GM19099 (cell line): Measurements from ENCODE around the gene PTPRE.

Source experiments
- POLR2A ChIP-seq: IDR thresholded peaks from 3 replicates; pipeline ENCODE4 v1.6.1; 2011; ENCODE audit warnings: low read depth; ENCODE audit not compliant: insufficient read length; ENCODE audit errors: extremely low read depth

PTPRE gene

DNA sequence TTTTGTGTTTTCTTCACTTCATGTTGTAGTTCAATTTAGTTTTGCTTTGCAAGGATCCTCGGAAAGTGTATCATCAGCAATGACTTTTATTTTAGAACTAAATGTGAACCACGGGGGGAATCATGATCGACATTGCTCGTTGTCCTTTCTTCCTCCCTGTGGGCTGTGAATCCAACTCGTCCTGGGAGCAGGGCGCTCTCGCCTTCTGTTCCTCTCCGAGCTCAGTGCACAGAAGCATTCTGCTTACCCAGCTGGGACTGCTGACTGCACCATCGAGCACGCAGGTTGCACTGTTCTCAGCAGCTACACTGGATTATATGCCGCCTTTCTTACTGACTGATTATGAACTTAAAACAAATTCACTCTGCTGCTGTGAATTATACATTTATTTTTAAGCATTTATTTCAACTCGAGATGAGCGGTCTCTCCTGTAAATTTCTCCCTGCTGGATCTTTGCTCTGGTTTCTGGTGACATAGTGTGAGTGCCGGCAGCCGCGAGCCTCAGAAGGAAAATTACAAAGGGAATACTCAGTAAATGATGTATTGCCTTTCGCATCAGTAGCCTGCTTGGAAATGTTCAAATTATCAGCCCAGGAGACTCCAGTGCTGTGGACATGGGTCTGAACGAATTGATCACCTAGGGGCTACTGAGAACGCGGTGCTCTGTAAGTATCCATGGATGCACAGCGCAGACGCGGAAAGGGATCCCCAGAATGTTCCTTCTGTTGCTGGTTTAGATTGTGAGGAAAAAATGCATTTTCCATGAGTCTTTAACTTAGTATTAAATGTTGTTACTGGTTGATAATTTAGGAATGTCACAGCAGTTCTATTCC, 92.6 kb downstream of the PTPRE start:
- no peak for TF ChIP-seq POLR2A

DNA sequence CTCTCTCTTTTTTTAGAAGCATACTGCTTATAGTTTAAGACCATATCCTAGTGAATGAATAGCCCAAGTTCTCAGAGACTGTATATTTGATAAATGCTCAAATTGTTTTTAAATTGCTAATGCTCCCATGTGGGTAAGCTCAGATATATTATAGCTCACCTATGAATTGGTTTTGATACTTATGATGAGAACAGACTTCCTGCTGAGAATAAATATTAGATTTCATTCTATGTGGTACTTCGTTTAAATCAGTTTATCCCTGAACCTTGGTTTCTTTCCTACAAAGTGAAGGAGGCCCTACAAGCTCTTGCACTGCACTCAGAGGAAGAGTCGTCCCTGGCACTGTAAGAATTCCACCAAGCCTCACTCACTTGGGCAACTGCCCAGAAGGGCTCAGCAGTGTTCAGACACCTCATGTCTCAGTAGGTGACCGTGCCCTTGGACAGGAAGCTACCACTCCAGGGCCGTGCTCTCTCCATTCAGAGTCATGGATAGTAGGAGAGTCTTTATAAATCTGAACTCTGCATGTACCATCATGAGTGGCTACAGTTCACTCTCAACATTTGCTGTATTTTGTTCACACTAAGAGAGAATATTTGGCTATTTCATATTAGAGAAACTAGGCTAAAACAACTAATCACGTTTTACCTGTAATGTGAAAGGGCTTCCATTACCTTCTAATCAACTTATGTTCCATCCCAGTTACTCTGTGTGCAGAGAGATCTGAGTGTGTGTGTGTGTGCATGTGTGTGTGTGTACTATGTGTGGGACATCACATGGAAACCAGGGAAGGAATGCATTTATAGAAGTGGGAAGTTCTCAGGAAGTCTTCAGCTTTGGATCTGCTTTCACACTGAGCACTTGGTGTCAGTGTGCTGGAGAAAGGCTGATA, 93.8 kb downstream of the PTPRE start:
- TF ChIP-seq POLR2A: no peak

DNA sequence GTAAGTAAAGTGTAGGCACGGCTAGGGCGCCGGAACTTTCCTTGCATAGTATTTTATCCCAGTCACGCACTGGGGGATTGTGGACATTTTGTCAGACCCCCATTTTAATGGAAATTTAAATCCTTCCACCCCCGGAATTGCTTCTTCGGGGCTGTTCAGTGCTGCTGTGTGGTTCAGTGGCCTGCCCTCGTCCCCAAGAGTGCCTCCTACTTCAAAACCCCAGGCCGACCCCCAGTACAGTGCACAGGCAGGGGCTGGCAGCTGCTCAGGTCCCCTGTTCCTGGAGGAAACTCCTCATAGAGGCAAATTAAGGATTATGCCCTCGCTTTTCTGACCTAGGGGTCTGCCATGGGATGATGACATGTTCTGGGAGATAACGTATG, 94.5 kb downstream of the PTPRE start:
- no peak for TF ChIP-seq POLR2A

DNA sequence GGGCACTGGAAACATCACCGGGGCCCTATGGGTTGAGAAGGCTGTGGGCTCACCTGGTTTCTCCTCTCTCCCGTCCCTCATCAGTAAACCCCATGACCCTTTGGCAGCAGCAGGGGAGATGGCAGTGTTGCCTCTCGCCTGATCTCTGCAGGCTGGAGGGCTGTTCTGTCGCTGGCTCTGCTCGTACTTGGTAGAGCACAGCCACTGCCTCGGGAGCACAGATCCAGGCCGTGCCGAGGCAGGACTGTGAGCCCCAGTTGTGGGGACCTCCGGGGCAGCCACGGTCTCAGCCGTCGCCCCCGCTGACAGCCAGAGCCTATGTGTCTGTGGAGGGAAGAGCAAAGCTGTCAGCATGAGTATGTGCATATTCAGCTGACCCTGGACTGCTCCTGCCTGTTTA, 94.9 kb downstream of the PTPRE start:
- no peak for TF ChIP-seq POLR2A

DNA sequence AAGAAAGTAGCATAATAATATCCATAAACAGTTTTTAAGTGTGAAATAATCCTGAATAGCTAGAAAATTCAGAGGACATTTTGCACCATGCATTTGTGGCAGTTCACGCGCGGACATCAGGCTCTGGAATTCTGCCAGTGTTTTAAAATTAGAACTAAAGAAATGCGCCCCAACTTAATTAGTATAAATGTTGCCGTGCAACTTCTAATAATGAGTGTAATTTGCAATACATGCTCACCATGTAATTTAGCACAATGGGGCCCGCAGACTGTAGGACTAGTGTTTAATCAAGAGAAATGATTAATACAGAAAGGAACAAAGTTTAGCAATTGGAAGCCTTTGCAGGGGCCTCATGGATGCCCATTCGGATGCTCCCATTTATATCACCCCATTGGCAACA, 96.6 kb downstream of the PTPRE start:
- no peak for TF ChIP-seq POLR2A

DNA sequence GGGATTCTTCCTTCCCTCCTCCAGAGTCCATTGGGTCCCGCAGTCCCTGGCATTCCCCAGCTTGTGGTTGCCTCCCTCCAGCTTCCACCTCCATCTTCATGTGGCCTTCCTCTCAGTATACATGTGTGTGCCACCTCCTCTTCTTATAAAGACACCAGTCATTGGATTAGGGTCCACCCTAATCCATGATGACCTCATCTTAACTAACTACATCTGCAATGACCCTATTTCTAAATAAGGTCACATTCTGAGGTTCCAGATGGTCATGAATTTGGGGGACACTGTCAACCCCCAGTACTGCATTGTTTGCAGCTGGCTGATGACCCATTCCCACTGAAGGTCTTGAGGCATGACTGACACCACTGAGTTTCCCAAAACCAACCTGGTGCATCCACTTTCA, 99.0 kb downstream of the PTPRE start:
- TF ChIP-seq POLR2A: no peak

DNA sequence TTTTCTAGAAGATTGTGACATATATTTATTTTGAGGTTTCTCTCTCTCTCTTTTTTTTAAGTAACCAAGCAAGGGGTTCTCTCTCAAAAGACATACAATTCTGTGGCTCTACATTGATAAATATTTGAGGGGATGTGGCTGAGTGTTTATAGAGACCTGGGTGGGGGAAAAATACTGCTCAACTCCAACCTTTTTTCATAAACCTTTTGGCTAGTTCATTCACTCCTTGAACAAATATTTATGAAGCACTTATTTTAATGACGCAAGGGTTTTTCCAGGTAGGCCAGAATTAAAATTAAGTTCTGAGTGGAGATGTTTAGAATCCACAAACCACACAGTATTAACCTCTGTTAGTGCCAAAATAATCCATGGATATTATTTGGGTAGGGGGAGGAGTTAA, 100.2 kb downstream of the PTPRE start:
- TF ChIP-seq POLR2A: no peak

DNA sequence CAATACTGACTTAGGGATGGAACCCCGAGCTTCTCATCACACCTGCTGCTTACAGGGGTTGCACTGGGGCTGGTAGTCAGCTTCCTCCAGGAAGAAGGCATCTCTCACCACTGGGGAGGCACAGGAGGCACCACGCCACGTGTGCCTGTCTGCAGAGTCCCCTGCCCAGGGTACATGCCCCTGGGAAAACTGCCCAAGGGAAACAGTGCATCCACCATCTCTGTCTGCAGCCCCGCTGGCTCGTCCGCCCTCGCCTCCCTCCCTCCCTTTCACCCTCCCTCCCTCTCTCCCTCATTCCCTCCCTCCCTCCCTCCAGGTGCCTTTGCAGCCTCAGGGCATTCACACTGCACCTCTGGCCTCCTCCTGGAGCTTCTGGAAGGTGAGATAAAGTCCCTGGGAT, 101.1 kb downstream of the PTPRE start:
- no peak for TF ChIP-seq POLR2A

DNA sequence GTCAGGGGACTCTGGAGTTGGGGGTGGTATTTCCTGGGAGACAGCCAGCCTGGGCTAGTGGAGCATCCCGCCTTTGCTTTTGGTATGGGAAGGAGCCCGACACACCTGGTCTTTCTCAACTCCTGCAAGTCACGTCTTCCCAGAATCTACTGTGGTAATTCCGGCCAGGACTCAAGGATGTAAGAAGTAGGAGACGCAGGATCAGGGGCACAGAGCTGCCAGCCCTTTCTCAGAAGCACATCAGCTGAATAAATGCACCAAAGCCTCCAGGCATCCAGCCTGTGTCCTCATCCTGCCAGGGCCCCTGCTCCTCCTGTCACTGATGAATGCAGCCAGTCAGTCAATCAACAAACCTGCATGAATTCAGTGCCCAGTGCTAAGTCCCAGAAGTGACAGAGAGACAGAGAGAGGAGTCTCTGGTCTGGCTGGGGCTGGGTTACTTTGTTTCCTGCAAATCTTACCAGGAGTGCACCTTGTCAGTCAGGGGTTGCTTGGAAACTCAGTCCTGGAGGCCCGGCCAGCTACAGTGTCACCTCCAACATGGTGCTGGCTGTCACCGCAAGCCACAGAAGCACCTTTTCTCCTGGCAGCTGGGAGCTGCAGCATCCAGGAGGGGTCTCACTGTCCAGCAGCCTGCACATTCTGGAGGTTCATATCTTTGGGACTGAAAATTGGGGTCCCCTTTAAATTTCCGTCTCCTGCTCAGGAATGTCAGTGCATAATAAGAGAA, 101.8 kb downstream of the PTPRE start:
- no peak for TF ChIP-seq POLR2A

DNA sequence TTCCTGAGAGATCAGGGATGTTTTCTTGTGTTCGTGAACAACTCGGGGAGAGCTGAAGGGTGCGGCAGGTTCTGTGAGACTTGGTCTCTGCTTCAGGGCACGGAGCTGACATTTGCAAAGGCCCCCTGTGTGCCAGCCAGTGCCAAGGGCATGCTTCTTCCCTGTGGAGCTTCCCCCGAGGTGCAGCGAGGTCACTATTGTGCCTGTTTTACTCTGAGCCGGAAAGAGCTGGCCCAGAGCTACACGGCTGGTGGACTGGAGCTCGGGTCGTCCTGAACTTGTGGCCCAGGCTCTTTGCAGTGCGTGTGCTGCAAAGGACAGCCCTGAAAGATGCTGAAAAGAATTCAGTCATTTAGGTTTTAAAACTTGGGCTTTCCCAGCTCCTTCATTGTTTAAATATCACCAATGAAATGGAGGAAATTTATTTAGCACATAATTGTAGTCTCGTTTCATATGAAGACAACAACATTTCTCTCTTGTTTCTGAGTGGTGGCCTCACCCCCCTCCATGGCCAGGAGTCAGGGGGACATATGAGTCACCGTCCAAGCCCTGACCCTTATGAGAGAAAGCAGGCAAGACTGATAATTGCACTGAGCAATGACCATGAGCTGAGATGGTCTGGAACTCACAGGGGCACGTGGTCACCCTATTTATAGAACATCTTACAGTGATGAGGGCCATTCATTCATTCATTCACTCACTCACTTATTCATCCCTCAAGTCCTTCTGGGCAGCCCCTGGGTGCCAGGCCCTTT, 102.6 kb downstream of the PTPRE start:
- TF ChIP-seq POLR2A: no peak

DNA sequence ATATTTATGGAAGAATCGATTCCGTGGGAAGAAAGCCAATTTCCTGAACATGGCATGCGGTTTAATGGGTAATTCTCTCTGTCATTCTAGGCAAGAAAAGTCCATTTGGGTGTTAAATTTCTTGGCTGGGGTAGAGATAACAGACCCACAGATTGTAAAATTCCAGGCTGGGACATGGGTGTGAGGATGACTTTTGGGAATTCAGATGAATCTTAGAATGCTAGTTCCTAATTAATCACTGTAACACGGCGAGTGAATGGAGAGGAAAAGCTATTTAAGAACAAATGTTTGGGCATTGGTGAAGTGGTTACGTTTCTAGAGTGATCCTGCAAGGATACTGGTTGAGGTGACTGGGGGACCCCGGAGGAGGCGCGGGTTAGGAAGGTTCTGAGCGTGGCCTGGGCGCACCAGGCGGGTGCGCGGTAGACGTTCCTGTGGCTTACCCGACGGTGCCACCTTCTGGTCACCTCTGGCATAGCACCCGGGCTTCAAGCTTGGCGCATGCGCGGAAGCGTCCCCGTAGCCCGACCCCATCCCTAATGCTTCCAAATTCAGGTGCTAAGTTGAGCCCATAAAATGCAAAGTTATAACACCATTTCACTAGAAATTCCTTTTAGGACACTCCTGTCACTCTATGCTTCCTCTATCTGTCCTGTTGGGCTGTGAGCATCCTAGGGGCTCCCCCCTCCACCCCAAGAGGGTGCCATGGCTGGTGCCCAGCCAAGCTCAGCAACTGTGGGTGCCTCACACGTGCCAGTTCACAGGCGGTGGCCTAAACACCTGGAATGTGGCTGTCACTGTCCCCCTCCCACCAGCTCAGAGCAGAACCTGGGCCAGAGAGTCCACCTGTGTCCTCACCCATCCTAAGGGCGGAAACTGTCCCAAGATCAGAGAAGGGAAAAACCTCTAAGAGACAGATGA, 104.4 kb downstream of the PTPRE start:
- TF ChIP-seq POLR2A: no peak

DNA sequence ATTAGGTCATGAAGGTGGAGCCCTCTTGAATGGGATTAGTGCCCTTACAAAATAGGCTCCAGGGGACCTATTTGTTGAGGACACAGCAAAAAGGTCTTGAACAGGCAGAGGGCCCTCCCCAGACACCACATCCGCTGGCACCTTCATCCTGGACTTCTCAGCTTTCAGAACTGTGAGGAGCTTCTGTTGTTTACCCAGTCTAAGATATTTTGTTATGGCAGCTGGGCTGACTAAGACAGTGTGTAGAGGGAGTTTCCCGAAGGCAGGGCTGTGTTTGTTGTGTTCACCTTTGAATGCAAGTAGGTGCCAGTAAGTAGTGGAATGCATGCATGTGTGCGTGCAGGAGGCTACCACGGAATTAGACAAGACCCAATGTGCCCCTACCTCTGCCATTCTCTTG, 106.7 kb downstream of the PTPRE start:
- TF ChIP-seq POLR2A: no peak

DNA sequence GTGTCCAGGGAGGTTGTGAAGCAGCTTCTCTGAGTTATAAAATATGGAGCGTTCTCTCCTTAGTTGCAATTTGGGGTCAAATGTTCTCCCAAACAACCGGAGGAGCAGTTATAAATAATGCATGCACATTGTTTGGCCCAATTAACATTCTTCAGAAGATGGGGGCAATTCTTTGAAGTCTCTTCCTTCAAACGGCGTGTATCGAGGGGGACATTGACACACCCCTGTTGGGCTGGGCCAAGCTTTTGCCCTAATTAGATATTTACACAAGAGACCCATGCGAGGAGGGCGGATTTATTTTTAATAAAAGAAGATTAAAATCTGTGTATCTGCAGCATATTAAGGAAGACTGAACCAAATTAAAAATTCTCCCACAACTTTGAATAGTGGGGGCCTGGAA, 107.3 kb downstream of the PTPRE start:
- TF ChIP-seq POLR2A: no peak
